ENCODE measurements around the gene RAB34. TPM values are rescaled to one million over a fixed set of nuclear protein-coding genes. Genes with fewer than 3 reads are reported as not detected.
A peak's percentile ranks its signal among the peaks of the same experiment; 100 is the strongest.

Gene RAB34
- total RNA-seq, 1 donor from 2014 or later = 62.3 TPM

DNA sequence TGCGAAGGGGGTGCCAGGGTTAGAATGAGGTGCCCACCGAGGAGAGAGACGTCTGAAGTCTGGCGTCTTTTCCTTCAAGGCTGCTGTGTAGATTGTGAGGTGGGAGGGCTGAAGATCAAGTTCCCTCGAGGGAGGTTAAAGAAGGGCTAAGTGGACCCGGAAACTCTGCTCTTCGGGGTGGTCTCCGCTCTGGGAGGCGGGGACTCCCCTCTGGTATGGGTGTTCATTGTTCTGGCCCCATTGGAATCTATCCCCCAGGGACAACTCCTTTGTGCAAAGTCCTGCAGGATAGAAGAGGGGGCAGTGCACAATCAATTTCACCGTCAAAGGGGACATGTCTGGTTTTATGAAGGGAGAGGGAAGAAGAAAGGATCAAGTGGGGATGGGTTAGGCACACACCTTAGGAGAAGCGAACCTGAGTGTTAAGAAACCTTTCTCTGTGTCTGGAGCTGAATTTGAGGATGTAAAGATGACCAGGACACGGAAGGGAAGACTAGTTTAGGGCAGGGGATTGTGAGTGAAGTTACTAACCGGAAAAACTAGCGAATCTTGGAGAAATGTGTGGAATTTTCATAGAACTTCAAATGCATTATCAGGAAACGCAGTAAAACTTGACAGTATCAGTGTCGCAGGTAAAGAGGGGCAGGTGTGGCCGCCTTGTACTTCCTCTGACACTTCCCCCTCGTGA lies 809 bp upstream of the RAB34 start:
- ATAC-seq = no peak
- Histone ChIP-seq H3K4me3 (peak overlapping the region; percentile 96), H3K36me3 (peaks cover 49% of the 10 kb centered on the region), H3K9me3 (no peaks in the 10 kb centered on the region), H3K27ac (peak overlapping the region; percentile 90), H3K27me3 (ENCODE audit: low read depth) (no peaks in the 10 kb centered on the region), H3K4me1 (peaks cover 62% of the 10 kb centered on the region)
- DNase-seq = no peak
- TF ChIP-seq, protein P1, sequence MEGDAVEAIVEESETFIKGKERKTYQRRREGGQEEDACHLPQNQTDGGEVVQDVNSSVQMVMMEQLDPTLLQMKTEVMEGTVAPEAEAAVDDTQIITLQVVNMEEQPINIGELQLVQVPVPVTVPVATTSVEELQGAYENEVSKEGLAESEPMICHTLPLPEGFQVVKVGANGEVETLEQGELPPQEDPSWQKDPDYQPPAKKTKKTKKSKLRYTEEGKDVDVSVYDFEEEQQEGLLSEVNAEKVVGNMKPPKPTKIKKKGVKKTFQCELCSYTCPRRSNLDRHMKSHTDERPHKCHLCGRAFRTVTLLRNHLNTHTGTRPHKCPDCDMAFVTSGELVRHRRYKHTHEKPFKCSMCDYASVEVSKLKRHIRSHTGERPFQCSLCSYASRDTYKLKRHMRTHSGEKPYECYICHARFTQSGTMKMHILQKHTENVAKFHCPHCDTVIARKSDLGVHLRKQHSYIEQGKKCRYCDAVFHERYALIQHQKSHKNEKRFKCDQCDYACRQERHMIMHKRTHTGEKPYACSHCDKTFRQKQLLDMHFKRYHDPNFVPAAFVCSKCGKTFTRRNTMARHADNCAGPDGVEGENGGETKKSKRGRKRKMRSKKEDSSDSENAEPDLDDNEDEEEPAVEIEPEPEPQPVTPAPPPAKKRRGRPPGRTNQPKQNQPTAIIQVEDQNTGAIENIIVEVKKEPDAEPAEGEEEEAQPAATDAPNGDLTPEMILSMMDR (IDR thresholded peaks at IDR 0.05) = no peak
- intact Hi-C loops (cut with DNase I) = no loop called here

DNA sequence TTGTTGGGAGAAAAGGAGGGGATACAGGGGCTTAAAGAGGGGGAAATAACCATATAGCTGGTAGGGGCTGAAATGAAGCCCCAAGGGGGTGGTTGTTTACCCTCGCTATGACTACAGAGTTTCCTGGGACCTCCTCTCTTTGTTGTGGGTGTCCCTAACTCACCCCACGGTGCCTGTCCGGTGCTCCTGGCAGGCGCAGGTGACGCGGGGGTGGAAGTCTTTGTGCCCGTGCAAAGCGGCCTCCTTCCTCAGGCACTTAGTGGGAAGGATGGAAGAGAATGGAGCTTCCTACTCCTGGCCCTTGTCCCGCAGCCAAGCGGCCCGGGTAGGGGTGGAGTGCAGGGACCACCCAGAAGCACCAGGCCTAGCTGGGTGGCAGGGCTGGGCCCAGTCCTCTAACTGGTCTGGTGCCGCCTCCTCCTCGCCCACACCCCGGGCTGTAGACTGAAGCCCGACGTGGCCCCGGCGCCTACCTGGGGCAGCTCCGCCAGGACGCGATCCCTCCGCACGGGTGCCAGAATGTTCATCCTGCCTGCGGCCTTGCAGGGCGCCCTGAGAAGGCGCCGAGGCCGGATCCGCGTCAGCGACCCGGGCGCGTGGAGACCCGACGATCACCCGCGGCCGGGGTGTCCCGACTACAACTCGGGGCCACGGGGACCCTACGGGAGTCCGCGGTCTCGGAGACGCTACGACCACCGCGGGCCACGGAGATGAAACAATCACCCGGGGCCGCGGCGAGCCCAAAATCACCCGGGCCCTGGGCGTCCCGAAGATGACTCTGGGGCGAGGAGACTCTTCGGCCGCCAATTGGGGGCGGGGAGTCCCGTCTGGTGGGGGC lies 709 bp downstream of the RAB34 start:
- ATAC-seq = peak; percentile 1 to 3
- peak overlapping the region; percentile 90 for H3K27ac ChIP-seq
- H3K4me1 ChIP-seq = peaks cover 54% of the 10 kb centered on the region
- no peaks in the 10 kb centered on the region for H3K9me3 ChIP-seq
- peaks cover 34% of the 10 kb centered on the region for H3K36me3 ChIP-seq
- TF ChIP-seq, protein P1 (IDR thresholded peaks at IDR 0.05) = no peak
- intact Hi-C loops (cut with DNase I) = no loop called here
- peak overlapping the region; percentile 72 for H3K4me3 ChIP-seq
- DNase-seq = peak; percentile 67
- no peaks in the 10 kb centered on the region for H3K27me3 ChIP-seq (ENCODE audit: low read depth)

DNA sequence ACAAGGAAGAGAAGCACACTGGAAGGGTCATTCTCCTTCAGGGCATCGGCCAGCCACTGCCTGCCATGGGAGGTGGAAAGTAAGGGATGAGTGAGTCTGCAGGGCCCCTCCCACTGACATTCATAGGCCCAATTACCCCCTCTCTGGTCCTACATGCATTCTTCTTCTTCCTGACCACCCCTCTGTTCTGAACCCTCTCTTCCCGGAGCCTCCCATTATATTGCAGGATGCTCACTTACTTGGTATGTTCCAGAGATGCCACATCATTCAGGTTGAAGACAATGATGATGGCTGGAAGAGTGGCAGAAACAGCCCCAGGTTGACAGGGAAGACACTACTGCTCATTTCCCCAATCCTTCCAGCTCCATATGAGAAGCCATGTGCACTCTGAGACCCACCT lies 2.5 kb downstream of the RAB34 start:
- H3K27me3 ChIP-seq (ENCODE audit: low read depth) = no peaks in the 10 kb centered on the region
- H3K4me1 ChIP-seq = peaks cover 42% of the 10 kb centered on the region
- H3K27ac ChIP-seq = no peak overlapping the region
- ATAC-seq = no peak
- H3K36me3 ChIP-seq = peaks cover 24% of the 10 kb centered on the region
- intact Hi-C loops (cut with DNase I) = no loop called here
- DNase-seq = no peak
- H3K9me3 ChIP-seq = no peaks in the 10 kb centered on the region
- TF ChIP-seq, protein P1 (IDR thresholded peaks at IDR 0.05) = no peak
- no peak overlapping the region for H3K4me3 ChIP-seq

DNA sequence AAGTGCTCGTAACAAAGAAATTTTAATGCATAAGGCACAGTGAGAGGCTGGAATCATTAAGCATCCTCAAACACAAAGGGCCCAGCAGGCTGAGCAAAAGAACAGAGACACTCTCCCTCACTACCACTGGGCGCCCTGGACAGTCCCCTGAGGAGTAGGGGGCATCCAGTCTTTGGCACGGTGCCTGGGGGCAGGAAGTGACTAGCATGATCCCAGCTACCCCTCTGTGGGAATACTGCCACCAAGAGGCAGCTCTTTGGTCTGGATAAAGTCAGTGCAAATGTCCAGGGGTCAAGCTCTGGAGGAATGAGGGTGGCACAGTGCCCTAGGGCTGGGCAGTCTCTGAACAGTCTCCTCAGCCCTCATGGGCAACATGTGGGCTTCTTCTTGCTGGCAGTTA lies 3.4 kb downstream of the RAB34 start:
- no peak overlapping the region for H3K4me3 ChIP-seq
- no peaks in the 10 kb centered on the region for H3K27me3 ChIP-seq (ENCODE audit: low read depth)
- H3K36me3 ChIP-seq = peaks cover 24% of the 10 kb centered on the region
- TF ChIP-seq, protein P1 (IDR thresholded peaks at IDR 0.05) = no peak
- intact Hi-C loops (cut with DNase I) = no loop called here
- H3K27ac ChIP-seq = no peak overlapping the region
- peaks cover 41% of the 10 kb centered on the region for H3K4me1 ChIP-seq
- no peaks in the 10 kb centered on the region for H3K9me3 ChIP-seq
- ATAC-seq (no peak), DNase-seq (no peak)

DNA sequence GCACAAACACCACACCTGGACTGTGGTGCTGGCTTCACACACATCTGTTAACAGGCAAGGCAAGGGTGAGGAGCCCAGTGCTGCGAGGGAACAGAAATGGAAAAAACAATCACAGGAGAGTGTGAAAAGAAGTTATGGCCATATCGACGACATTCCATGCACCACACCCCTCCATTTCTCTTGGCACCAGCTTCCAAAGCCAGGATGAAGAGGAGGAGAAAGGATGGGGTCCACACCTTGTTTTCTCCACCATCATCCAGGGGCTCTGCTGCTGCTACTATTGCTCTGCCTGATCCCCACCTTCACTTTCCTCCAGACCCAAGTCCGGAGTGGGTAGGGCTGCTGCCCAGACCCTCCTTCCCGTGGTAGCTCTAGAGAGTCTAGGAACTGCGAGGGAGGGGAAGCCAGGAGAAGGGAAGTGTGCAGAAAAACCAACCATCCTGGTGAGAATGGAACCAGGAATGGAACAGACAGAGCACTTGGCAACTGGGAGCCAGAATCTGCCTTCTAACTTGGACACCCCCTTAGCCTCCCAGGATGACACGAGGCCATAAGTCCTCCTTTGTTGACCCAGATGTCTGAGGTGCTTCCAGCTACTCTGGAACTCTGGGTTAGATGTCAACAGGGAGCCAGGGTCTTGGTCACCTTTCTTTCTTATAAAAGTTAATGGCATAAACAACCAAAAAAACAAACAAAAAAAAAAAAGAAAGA lies 4.8 kb downstream of the RAB34 start:
- intact Hi-C loops (cut with DNase I) = no loop called here
- ATAC-seq = no peak
- H3K27ac ChIP-seq = no peak overlapping the region
- peaks cover 24% of the 10 kb centered on the region for H3K36me3 ChIP-seq
- H3K4me1 ChIP-seq = peaks cover 28% of the 10 kb centered on the region
- no peak overlapping the region for H3K4me3 ChIP-seq
- TF ChIP-seq, protein P1 (IDR thresholded peaks at IDR 0.05) = no peak
- H3K27me3 ChIP-seq (ENCODE audit: low read depth) = no peaks in the 10 kb centered on the region
- no peaks in the 10 kb centered on the region for H3K9me3 ChIP-seq
- no peak for DNase-seq
